H54 (cell line): ENCODE results near the gene RUNX2.

Experiments used
- DNase-seq: peaks from one replicate; pipeline ENCODE4 v3.0.0; 2011; ENCODE audit warnings: low spot score, mixed read lengths; ENCODE audit not compliant: insufficient read length
- FAIRE-seq: peaks from 3 replicates; lab custom pipeline; 2011; peaks lifted over from hg19 to GRCh38; lab: Jason Lieb, UNC
- POLR2A ChIP-seq: IDR thresholded peaks from 2 replicates; pipeline ENCODE4 v1.6.1; 2011; ENCODE audit warnings: low read depth, mild to moderate bottlenecking, low read length

RUNX2 gene

GRCh38 chr6:45625191-45625664 is 297.1 kb downstream of the RUNX2 start:
- TF ChIP-seq POLR2A, result no peak
- FAIRE-seq (peak; percentile 78), DNase-seq (no peak)

- TF ChIP-seq POLR2A, result no peak
- DNase-seq (peak; percentile 57), FAIRE-seq (peak; percentile 53)
Observed at GRCh38 chr6:45626087-45626891, 298.2 kb downstream of the RUNX2 start.

GRCh38 chr6:45630314-45630713 is 302.2 kb downstream of the RUNX2 start:
- no peak for FAIRE-seq
- no peak for TF ChIP-seq POLR2A
- DNase-seq, result no peak

- FAIRE-seq (no peak), DNase-seq (no peak)
Observed at GRCh38 chr6:45630801-45631200, 302.7 kb downstream of the RUNX2 start.

GRCh38 chr6:45631396-45631795 is 303.3 kb downstream of the RUNX2 start:
- FAIRE-seq (no peak), DNase-seq (no peak)
- no peak for TF ChIP-seq POLR2A

More at GRCh38 chr6:45630801-45631200, 302.7 kb downstream of the RUNX2 start:
- TF ChIP-seq POLR2A, result no peak

- FAIRE-seq (no peak), DNase-seq (no peak)
- no peak for TF ChIP-seq POLR2A
Observed at GRCh38 chr6:45633272-45633908, 305.3 kb downstream of the RUNX2 start.

- FAIRE-seq (no peak), DNase-seq (no peak)
- no peak for TF ChIP-seq POLR2A
Observed at GRCh38 chr6:45634231-45634630, 306.1 kb downstream of the RUNX2 start.

GRCh38 chr6:45635284-45635867 is 307.2 kb downstream of the RUNX2 start:
- DNase-seq (no peak), FAIRE-seq (no peak)
- TF ChIP-seq POLR2A, result no peak

- FAIRE-seq (no peak), DNase-seq (no peak)
- no peak for TF ChIP-seq POLR2A
Observed at GRCh38 chr6:45637056-45637455, 308.9 kb downstream of the RUNX2 start.

- FAIRE-seq, result no peak
- no peak for TF ChIP-seq POLR2A
- no peak for DNase-seq
Observed at GRCh38 chr6:45637611-45638257, 309.6 kb downstream of the RUNX2 start.

GRCh38 chr6:45640081-45640491 is 312.0 kb downstream of the RUNX2 start:
- FAIRE-seq (no peak), DNase-seq (no peak)
- no peak for TF ChIP-seq POLR2A

GRCh38 chr6:45640811-45641210 is 312.7 kb downstream of the RUNX2 start:
- DNase-seq (no peak), FAIRE-seq (no peak)
- TF ChIP-seq POLR2A, result no peak

- FAIRE-seq, result no peak
- no peak for TF ChIP-seq POLR2A
- no peak for DNase-seq
Observed at GRCh38 chr6:45642331-45643125, 314.4 kb downstream of the RUNX2 start.
